WTC11 (cell line): ENCODE data around the gene SMIM24. TPM values are rescaled to one million over a fixed set of nuclear protein-coding genes. Genes with fewer than 3 reads are reported as not detected.

Experiments used
- ATAC-seq: fragments of 200-7000 bp; cut with Tn5 transposase; 2 replicates; pipeline ENCODE4 v1.10.0; 2021; ENCODE audit warnings: mild to moderate bottlenecking, moderate library complexity
- CTCF ChIA-PET: fragments of 300-600 bp; sonication (Branson Sonifier 250); formaldehyde crosslinking; loops from one replicate; lab custom pipeline; 2021; ENCODE audit warnings: antibody characterized with exemption; lab: Charles Lee
- POLR2A ChIA-PET: fragments of 350-600 bp; sonication (Branson Sonifier 250); formaldehyde crosslinking; loops from one replicate; lab custom pipeline; 2021; ENCODE audit warnings: antibody characterized with exemption; lab: Charles Lee
- DNase-seq: peaks from one replicate; pipeline ENCODE4 v3.0.0; 2021; ENCODE audit warnings: low spot score
- H3K27ac Mint-ChIP-seq: 2 replicates; pipeline ENCODE4 v1.8.0; 2021; ENCODE audit warnings: mixed read lengths
- H3K27me3 Mint-ChIP-seq: 2 replicates; pipeline ENCODE4 v1.8.0; 2021; ENCODE audit warnings: low read depth, mild to moderate bottlenecking, moderate library complexity, mixed read lengths
- H3K36me3 Mint-ChIP-seq: 2 replicates; pipeline ENCODE4 v1.8.0; 2021; ENCODE audit warnings: mixed read lengths
- H3K4me1 Mint-ChIP-seq: 2 replicates; pipeline ENCODE4 v1.8.0; 2022; ENCODE audit warnings: mixed read lengths
- H3K4me3 Mint-ChIP-seq: 2 replicates; pipeline ENCODE4 v1.8.0; 2021; ENCODE audit warnings: mild to moderate bottlenecking, moderate library complexity, mixed read lengths
- H3K9me3 Mint-ChIP-seq: 2 replicates; pipeline ENCODE4 v1.8.0; 2021; ENCODE audit warnings: mixed read lengths
- AR ChIP-seq: fragments of 250-450 bp; sonication (Bioruptor Pico); IDR thresholded peaks from 2 replicates; pipeline ENCODE4 v1.9.0; 2021; ENCODE audit warnings: mild to moderate bottlenecking
- ATF3 ChIP-seq: sonication (generic); formaldehyde crosslinking; conservative IDR thresholded peaks from 2 replicates; pipeline ENCODE4 v1.8.1; 2022; ENCODE audit warnings: mild to moderate bottlenecking, missing genetic modification reagents
- CREB1 ChIP-seq: sonication (generic); formaldehyde crosslinking; IDR thresholded peaks from 2 replicates; pipeline ENCODE4 v1.8.0; 2023; ENCODE audit warnings: mild to moderate bottlenecking, missing genetic modification reagents
- FOXP4 ChIP-seq: sonication (generic); formaldehyde crosslinking; IDR thresholded peaks from 2 replicates; pipeline ENCODE4 v1.8.0; 2022; ENCODE audit warnings: mild to moderate bottlenecking, missing genetic modification reagents
- IRF1 ChIP-seq: sonication (generic); formaldehyde crosslinking; IDR thresholded peaks from 2 replicates; pipeline ENCODE4 v1.8.0; 2023; ENCODE audit warnings: missing genetic modification reagents
- NFATC4 ChIP-seq: fragments of 250-450 bp; sonication (Bioruptor Pico); IDR thresholded peaks from 2 replicates; pipeline ENCODE4 v1.9.0; 2021; ENCODE audit warnings: mild to moderate bottlenecking
- NR3C1 ChIP-seq: sonication (generic); formaldehyde crosslinking; conservative IDR thresholded peaks from 2 replicates; pipeline ENCODE4 v1.8.1; 2023; ENCODE audit warnings: low read depth, mild to moderate bottlenecking, missing genetic modification reagents
- TCF7 ChIP-seq: sonication (generic); formaldehyde crosslinking; IDR thresholded peaks from 2 replicates; pipeline ENCODE4 v1.8.0; 2022; ENCODE audit warnings: mild to moderate bottlenecking, low read depth, missing genetic modification reagents, moderate library complexity
- TEAD4 ChIP-seq: sonication (generic); formaldehyde crosslinking; IDR thresholded peaks from 2 replicates; pipeline ENCODE4 v1.8.0; 2022; ENCODE audit warnings: mild to moderate bottlenecking, missing genetic modification reagents
- ZNF232 ChIP-seq: sonication (generic); formaldehyde crosslinking; IDR thresholded peaks from 2 replicates; pipeline ENCODE4 v1.8.0; 2022; ENCODE audit warnings: mild to moderate bottlenecking, missing genetic modification reagents
- ZNF263 ChIP-seq: sonication (generic); formaldehyde crosslinking; IDR thresholded peaks from 2 replicates; pipeline ENCODE4 v1.8.1; 2022; ENCODE audit warnings: low read depth, mild to moderate bottlenecking, moderate library complexity, missing genetic modification reagents
- ZNF423 ChIP-seq: fragments of 250-450 bp; sonication (Bioruptor Pico); IDR thresholded peaks from 2 replicates; pipeline ENCODE4 v2.1.2; 2022; ENCODE audit warnings: mild to moderate bottlenecking, moderate library complexity
- total RNA-seq: library from RNA; stranded (reverse); gene quantifications from 3 replicates; pipeline ENCODE4 v1.2.3, GENCODE V29; 2021
- TF ChIP-seq, protein P1 (sequence below): sonication (generic); formaldehyde crosslinking; IDR thresholded peaks from 2 replicates; pipeline ENCODE4 v1.8.1; 2022; ENCODE audit warnings: low read depth, mild to moderate bottlenecking, moderate library complexity, missing genetic modification reagents, borderline replicate concordance
- TF ChIP-seq, protein P2 (sequence below): sonication (generic); formaldehyde crosslinking; IDR thresholded peaks from 2 replicates; pipeline ENCODE4 v1.8.0; 2022; ENCODE audit warnings: missing genetic modification reagents
- TF ChIP-seq, protein P3 (sequence below): sonication (generic); formaldehyde crosslinking; IDR thresholded peaks from 2 replicates; pipeline ENCODE4 v1.8.1; 2023; ENCODE audit warnings: mild to moderate bottlenecking, missing genetic modification reagents
- TF ChIP-seq, protein P4 (sequence below): sonication (generic); formaldehyde crosslinking; IDR thresholded peaks from 2 replicates; pipeline ENCODE4 v1.8.1; 2023; ENCODE audit warnings: mild to moderate bottlenecking, missing genetic modification reagents, moderate library complexity

SMIM24 gene
- total RNA-seq, 1 experiment from 2014 or later = 2.8 TPM

GRCh38 chr19:3505598-3506383 is 25.5 kb upstream of the SMIM24 start, which contains the start of gene FZR1 (continued):
- TF ChIP-seq CREB1 (CRISPR knock-in tag) (peak; percentile 35), FOXP4 (CRISPR knock-in tag) (peak; percentile 47; the same call in 1 of the 2 replicates), ZNF232 (no peak), AR (CRISPR knock-in tag) (no peak), NR3C1 (CRISPR knock-in tag) (no peak), IRF1 (CRISPR knock-in tag) (no peak), NFATC4 (CRISPR knock-in tag) (no peak), ZNF263 (CRISPR knock-in tag) (no peak), TCF7 (no peak), ZNF423 (CRISPR knock-in tag) (no peak), ATF3 (CRISPR knock-in tag) (no peak)
- TF ChIP-seq, protein P1, sequence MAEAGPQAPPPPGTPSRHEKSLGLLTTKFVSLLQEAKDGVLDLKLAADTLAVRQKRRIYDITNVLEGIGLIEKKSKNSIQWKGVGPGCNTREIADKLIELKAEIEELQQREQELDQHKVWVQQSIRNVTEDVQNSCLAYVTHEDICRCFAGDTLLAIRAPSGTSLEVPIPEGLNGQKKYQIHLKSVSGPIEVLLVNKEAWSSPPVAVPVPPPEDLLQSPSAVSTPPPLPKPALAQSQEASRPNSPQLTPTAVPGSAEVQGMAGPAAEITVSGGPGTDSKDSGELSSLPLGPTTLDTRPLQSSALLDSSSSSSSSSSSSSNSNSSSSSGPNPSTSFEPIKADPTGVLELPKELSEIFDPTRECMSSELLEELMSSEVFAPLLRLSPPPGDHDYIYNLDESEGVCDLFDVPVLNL (CRISPR knock-in tag) = peak; percentile 76; the same call in 1 of the 2 replicates
- TF ChIP-seq, protein P2, sequence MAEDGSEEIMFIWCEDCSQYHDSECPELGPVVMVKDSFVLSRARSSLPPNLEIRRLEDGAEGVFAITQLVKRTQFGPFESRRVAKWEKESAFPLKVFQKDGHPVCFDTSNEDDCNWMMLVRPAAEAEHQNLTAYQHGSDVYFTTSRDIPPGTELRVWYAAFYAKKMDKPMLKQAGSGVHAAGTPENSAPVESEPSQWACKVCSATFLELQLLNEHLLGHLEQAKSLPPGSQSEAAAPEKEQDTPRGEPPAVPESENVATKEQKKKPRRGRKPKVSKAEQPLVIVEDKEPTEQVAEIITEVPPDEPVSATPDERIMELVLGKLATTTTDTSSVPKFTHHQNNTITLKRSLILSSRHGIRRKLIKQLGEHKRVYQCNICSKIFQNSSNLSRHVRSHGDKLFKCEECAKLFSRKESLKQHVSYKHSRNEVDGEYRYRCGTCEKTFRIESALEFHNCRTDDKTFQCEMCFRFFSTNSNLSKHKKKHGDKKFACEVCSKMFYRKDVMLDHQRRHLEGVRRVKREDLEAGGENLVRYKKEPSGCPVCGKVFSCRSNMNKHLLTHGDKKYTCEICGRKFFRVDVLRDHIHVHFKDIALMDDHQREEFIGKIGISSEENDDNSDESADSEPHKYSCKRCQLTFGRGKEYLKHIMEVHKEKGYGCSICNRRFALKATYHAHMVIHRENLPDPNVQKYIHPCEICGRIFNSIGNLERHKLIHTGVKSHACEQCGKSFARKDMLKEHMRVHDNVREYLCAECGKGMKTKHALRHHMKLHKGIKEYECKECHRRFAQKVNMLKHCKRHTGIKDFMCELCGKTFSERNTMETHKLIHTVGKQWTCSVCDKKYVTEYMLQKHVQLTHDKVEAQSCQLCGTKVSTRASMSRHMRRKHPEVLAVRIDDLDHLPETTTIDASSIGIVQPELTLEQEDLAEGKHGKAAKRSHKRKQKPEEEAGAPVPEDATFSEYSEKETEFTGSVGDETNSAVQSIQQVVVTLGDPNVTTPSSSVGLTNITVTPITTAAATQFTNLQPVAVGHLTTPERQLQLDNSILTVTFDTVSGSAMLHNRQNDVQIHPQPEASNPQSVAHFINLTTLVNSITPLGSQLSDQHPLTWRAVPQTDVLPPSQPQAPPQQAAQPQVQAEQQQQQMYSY (CRISPR knock-in tag) = no peak
- TF ChIP-seq, all 79 proteins: peak for 13

DNA sequence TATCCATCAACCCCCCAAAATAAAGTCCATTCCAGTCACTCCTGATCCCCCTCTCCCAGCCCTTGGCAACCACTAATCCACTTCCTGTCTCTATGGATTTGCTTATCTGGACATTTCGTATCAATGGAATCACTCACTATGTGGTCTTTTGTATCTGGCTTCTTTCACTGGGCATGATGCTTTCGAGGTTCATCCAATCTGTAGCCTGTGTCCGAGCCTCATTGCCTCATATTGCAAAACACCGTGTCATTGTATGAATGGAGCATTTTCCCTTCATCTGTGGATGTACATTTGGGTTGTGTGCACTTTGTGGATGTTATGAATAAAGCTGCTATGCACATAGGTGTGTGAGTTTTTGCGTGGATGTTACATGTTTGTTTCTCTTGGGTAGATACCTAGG is 24.4 kb upstream of the SMIM24 start:
- peak overlapping the region; percentile 88 for H3K4me3 Mint-ChIP-seq
- no peak for DNase-seq
- H3K27ac Mint-ChIP-seq = peak overlapping the region; percentile 34
- peaks cover 8% of the 10 kb centered on the region; the same call in 1 of the 2 replicates for H3K36me3 Mint-ChIP-seq
- ATAC-seq = no peak
- H3K27me3 Mint-ChIP-seq = no peaks in the 10 kb centered on the region; the same call in 1 of the 2 replicates
- TF ChIP-seq, protein P3, sequence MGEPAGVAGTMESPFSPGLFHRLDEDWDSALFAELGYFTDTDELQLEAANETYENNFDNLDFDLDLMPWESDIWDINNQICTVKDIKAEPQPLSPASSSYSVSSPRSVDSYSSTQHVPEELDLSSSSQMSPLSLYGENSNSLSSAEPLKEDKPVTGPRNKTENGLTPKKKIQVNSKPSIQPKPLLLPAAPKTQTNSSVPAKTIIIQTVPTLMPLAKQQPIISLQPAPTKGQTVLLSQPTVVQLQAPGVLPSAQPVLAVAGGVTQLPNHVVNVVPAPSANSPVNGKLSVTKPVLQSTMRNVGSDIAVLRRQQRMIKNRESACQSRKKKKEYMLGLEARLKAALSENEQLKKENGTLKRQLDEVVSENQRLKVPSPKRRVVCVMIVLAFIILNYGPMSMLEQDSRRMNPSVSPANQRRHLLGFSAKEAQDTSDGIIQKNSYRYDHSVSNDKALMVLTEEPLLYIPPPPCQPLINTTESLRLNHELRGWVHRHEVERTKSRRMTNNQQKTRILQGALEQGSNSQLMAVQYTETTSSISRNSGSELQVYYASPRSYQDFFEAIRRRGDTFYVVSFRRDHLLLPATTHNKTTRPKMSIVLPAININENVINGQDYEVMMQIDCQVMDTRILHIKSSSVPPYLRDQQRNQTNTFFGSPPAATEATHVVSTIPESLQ = no peak
- TF ChIP-seq, protein P4, sequence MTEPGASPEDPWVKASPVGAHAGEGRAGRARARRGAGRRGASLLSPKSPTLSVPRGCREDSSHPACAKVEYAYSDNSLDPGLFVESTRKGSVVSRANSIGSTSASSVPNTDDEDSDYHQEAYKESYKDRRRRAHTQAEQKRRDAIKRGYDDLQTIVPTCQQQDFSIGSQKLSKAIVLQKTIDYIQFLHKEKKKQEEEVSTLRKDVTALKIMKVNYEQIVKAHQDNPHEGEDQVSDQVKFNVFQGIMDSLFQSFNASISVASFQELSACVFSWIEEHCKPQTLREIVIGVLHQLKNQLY (CRISPR knock-in tag) = no peak
- TF ChIP-seq TEAD4 (CRISPR knock-in tag) = no peak
- TF ChIP-seq ZNF423 (CRISPR knock-in tag) = no peak
- H3K9me3 Mint-ChIP-seq = no peaks in the 10 kb centered on the region
- CTCF ChIA-PET = interaction anchor here (0.6 to 0.8 kb wide), 3 partner anchors 12 to 154 kb away, joined by 3 to 4 read pairs (median 3); no protein-coding TSS in a partner anchor
- H3K4me1 Mint-ChIP-seq = peaks cover 23% of the 10 kb centered on the region
- POLR2A ChIA-PET = no interaction called here
